ENCODE results near the gene KLF13.

KLF13 gene

GRCh38 chr15:31333119-31333518 lies 6.5 kb downstream of the KLF13 start:
- DNase-seq (ENCODE audit: low spot score), result no peak

GRCh38 chr15:31333820-31334219 lies 7.2 kb downstream of the KLF13 start:
- no peak for DNase-seq (ENCODE audit: low spot score)

GRCh38 chr15:31335989-31336592 lies 9.5 kb downstream of the KLF13 start:
- DNase-seq (ENCODE audit: low spot score), result no peak

GRCh38 chr15:31336593-31337295 lies 10.1 kb downstream of the KLF13 start:
- DNase-seq (ENCODE audit: low spot score), result no peak

- DNase-seq (ENCODE audit: low spot score), result no peak
Observed at GRCh38 chr15:31337352-31338031, 10.9 kb downstream of the KLF13 start.

GRCh38 chr15:31338318-31338878 lies 11.8 kb downstream of the KLF13 start:
- no peak for DNase-seq (ENCODE audit: low spot score)

- peak; percentile 86 for DNase-seq (ENCODE audit: low spot score)
Observed at GRCh38 chr15:31338879-31339557, 12.4 kb downstream of the KLF13 start.

GRCh38 chr15:31339558-31339895 lies 12.9 kb downstream of the KLF13 start:
- DNase-seq (ENCODE audit: low spot score), result no peak

- no peak for DNase-seq (ENCODE audit: low spot score)
Observed at GRCh38 chr15:31340047-31340446, 13.4 kb downstream of the KLF13 start.

GRCh38 chr15:31340592-31340991 lies 14.0 kb downstream of the KLF13 start:
- no peak for DNase-seq (ENCODE audit: low spot score)

- no peak for DNase-seq (ENCODE audit: low spot score)
Observed at GRCh38 chr15:31341071-31341470, 14.4 kb downstream of the KLF13 start.

GRCh38 chr15:31341496-31342195 lies 15.0 kb downstream of the KLF13 start:
- DNase-seq (ENCODE audit: low spot score), result no peak

GRCh38 chr15:31342381-31342780 lies 15.7 kb downstream of the KLF13 start:
- no peak for DNase-seq (ENCODE audit: low spot score)

GRCh38 chr15:31342781-31343626 lies 16.4 kb downstream of the KLF13 start:
- no peak for DNase-seq (ENCODE audit: low spot score)

- no peak for DNase-seq (ENCODE audit: low spot score)
Observed at GRCh38 chr15:31343831-31344230, 17.2 kb downstream of the KLF13 start.

GRCh38 chr15:31344266-31344665 lies 17.6 kb downstream of the KLF13 start:
- DNase-seq (ENCODE audit: low spot score), result no peak

GRCh38 chr15:31344823-31345605 lies 18.4 kb downstream of the KLF13 start:
- no peak for DNase-seq (ENCODE audit: low spot score)

- no peak for DNase-seq (ENCODE audit: low spot score)
Observed at GRCh38 chr15:31345606-31346366, 19.2 kb downstream of the KLF13 start.

GRCh38 chr15:31346367-31347066 lies 19.9 kb downstream of the KLF13 start:
- DNase-seq (ENCODE audit: low spot score), result no peak
